GM21526 (cell line): Measurements from ENCODE around the gene NPM3.

Source experiments
- ATAC-seq: cut with Tn5 transposase; IDR thresholded peaks from one replicate; pipeline ENCODE4 v1.9.1; 2021; ENCODE audit warnings: moderate library complexity; ENCODE audit not compliant: unreplicated experiment, low FRiP score

The NPM3 gene

DNA sequence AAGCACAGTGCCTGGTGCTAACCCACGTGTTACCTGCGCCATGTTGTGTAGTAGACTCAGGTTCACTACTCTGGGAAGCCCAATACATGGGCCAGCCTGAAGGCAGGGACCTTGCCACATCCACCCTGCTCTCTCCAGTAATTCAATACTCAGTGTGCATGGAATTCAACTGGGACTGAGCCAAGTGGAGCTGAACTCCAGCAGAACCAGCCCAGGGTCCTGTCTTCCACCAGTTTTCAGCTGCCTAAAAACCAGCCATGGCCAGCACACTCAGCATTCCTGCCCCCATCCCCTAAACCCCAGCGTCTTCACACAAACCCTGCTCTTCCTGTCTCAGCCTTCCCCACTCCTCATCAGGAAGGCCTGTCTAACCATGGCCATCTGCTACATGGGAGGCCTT lies 22.7 kb downstream of the NPM3 start:
- no peak for ATAC-seq

DNA sequence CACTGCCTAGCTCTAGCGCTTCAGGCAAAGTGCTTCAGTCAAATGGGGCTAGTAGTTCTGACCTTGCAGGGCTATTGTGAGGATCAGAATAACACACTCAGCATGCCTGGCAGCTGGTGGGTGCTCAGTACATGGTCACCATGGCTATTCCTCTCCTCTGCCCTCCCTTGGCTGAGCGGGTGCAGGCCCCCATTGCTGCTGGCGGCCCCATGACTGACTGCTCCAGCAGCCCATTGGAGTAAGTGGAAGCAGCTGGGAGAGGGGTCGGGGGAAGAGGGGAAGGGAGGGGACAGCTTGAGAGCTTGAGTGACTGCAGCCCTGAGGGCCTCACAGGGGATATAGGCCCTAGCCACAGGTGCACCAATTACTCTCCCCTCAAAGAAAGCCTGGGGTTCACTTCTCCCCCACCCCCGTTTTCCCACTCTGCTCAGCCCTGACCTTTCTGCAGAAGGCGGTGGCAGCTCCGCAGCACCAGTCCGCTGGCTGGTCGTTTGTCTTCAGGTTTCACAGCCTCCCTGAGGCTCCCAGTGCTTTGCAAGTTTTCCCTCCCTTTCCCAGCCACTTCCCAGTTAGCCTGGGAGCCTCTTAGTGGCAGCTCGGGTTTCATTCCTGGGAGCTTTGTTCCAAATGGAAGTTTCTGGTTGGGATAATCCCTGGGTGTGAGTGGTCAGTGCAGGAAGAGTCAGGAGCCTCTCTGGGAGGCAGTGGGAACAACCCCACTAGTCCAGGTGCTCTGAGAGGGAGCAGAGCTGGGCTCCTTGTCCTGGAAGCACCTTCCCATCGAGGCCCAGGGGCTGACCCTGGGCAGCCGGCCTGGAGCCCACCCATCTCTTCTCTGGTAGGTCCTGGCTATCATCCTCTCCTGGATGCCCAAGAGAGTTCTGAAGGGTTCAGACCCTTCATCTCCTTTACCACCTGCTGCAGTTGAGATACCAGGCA lies 23.7 kb downstream of the NPM3 start:
- no peak for ATAC-seq

DNA sequence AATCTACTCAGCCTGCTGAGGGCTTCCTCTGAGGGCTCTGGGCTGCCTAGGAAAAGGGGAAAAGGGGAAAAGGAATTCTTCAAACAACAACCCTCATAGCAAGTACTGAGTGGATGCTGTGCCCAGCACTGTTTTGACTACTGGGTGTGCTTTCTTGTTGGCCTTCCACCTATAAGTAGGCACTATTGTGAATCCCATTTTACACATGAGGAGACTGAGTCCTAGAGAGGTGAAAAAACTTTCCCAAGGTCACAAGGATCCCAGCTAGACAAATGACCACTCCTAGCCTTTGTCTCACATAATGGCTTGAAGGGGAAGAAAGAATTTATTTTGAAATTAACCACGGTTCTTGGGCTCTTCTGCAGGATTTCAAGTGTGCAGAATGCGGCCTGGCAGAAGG lies 24.4 kb downstream of the NPM3 start:
- no peak for ATAC-seq

DNA sequence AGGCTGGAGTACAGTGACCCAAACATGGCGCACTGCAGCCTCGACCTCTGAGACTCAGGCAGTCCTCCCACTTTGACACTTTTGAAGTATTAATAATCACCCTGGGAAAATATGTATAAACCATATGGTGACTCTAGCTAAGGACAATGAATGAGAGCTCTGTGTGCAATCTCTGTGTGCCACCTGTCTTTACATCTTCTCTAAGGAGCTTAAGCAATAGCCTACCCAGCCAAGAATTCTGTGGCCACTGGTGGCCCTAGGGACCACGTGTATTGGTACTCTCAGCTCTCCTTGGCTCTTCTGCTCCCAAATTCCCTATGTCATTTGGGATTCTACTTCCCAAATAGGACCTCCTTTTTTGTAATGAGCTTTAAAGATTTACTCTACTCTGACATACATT lies 31.0 kb downstream of the NPM3 start:
- no peak for ATAC-seq

DNA sequence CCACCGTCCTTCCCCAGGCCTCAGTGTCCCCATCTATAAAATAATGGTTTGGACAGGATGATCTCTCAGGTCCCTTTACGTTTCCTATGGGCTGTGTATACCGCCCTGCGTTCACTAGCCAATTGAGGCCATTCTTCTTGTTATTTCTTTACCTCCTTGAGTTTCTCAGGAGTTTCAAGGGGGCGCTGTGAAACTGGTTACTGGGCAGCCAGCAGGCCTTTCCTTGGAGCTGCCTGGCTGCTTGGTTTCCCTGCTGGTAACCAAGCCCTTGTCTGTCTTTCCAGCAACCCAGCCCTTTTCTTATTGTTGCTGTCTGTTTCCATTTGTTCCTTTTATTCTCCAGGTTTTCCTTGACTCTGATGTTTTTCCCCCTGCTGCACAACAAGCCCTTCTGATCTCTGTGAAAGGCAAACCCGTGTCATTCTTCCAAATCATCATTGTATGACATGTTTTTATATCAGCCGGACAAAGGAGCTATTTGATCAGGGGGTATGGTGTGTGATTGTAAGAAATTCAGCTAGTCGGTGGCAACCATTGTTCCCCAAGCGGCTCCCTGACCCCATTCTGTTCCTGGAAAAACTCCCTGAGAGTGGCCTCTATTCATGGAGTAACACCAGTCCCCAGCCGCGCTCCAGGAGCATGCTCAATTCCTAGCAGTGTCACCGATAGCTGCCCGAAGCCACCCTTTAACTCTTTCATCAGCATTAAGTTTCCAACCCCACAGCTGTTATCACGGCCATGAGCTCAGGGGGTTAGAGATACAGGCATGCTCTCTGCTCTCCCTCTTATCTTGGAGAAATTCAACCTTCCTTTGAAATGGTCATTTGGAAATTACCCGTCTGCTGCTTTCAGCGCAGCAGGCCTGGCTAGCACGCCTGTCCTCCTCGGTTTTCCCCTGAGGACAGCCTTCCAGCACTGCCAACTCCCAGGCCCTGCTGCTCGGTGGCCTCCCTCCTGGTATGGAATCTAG lies 33.9 kb downstream of the NPM3 start:
- ATAC-seq, result no peak

DNA sequence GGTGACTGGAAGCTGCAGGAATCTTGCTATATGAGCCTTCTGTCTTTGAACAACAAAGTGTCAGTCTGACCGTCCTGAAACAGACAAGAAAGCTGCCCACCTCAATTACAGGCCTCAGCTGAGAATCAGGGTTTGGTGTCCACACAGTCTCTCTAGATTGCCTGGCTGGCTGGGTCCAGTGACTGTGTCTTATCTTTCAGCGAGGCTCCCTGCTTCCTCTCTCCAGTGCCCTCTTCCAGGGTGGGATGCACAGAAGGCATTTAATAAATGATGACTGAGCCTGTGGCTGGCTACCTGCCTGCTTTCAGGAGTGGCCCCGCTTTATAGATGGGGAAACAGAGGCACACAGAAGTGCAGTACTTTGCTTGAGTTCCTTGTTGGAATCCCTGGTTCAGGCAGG lies 34.8 kb downstream of the NPM3 start:
- no peak for ATAC-seq

DNA sequence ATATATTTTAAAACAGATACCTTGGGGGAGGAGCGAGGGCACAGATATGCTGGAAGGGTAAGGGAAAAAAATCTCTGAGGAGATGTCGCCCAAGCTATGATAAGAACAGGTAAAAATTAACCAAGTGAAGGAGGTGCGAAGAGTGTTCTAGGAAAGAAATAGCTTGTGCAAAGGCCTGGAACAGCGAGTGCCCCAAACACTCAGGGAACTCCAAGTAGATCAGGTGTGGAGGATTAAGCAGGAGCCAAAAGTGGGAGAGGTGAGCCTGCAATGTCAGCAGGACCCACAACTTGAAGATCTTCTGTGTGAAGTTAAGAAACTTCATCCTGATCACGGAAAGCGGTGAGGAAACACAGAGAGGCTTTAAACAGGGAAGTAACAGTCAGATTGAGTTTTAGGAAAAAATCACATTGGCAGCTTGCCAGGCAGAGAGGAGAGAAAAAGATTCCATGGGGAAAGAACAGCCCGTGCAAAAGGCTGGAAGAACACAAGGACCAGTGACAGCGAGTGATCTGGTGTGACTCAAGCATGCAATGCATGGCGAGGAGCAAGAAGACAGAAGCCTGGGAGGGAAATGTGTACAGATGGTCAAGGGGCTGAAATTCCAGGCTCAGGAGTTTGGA lies 38.1 kb downstream of the NPM3 start:
- ATAC-seq, result no peak

DNA sequence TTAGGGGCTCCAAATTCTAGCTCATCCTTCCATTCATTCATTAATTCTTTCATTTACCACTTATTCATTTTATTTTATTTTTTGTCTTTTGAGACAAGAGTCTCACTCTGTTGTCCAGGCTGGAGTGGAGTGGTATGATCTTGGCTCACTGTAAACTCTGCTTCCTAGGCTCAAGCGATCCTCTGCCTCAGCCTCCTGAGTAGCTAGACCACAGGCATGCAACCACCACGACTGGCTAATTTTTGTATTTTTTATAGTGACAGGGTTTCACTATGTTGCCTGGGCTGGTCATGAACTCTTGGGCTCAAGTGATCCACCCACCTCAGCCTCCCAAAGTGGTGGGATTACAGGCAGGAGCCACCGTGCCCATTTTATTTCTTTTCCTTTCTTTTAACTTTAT lies 39.0 kb downstream of the NPM3 start:
- no peak for ATAC-seq

DNA sequence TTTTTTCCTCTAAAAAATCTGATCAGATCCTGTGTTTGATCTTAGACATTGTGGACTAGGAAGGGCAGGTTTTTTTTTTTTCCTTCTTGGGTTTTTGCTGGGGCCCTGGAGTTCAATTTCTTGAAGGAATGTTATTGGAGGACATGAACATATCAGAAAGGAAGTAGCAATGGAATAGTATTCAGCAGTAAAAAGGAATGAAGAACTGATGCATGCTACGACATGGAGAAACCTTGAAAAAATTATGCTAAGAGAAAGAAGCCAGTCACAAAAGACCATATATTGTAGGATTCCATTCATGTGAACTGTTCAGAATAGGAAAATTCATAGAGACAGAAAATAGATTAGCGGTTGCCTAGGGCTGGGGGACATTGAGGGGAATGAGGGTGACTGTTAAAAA lies 41.3 kb downstream of the NPM3 start:
- no peak for ATAC-seq

DNA sequence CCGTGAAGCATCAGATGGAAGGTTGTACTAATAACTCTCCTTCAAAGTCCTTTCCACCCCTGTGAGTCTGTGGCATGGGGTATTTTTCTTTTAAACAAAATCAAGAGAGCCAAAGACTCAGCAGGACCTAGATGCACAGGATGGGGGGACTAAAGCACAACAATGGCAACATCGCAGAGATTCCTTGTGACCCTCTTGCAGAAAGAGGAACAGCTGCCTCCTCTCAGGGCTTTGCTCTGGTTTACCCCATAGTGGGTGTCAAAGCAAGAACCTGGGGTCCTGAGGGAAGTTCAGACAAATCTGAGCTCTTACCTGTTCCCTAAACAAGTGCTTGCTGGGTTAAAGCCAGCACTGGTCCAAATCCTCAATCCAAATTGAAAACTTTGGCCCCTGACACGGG lies 46.6 kb downstream of the NPM3 start:
- no peak for ATAC-seq

DNA sequence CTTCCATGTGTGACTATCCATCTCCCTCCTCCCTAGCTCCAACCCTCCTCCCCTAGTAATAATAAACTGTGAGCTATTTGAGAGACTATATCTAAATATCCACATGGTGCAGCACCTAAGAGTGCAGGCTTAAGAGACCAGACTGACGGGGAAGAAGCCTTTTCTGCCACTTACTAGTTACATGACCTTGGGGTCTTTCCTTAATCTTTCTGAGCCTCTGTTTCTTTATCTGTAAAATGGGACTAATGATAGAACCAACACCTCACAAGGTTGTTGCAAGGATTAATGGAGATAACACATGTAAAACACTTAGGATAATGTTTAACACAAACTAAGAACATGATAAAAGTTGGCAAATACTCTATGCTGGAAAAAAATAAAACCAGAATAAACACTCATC lies 51.1 kb downstream of the NPM3 start:
- ATAC-seq, result no peak
